MM.1S (cell line): ENCODE measurements around the gene DCUN1D3.

Source experiments
- DNase-seq: peaks from one replicate; pipeline ENCODE4 v3.0.0-alpha.2; 2015
- H2AFZ ChIP-seq: fragments of 300-600 bp; sonication (generic); 2 replicates; pipeline ENCODE4 v1.6.0; 2016; ENCODE audit warnings: antibody characterized with exemption, low read length
- H3F3A ChIP-seq: fragments of 300-600 bp; sonication (generic); 2 replicates; pipeline ENCODE4 v1.6.1; 2016; ENCODE audit warnings: mild to moderate bottlenecking, antibody characterized with exemption, low read length, moderate library complexity, mixed read lengths; ENCODE audit not compliant: insufficient read depth
- H3K27ac ChIP-seq: fragments of 300-600 bp; sonication (generic); 2 replicates; pipeline ENCODE4 v1.5.1; 2016; ENCODE audit warnings: mild to moderate bottlenecking, low read length
- H3K27me3 ChIP-seq: fragments of 300-600 bp; sonication (generic); replicated peaks from 2 replicates; pipeline ENCODE4 v1.6.0; 2016; ENCODE audit warnings: low read length; ENCODE audit not compliant: insufficient read depth
- H3K36me3 ChIP-seq: fragments of 300-600 bp; sonication (generic); replicated peaks from 2 replicates; pipeline ENCODE4 v1.6.1; 2016; ENCODE audit warnings: mild to moderate bottlenecking, low read length, mixed read lengths; ENCODE audit not compliant: insufficient read depth
- H3K4me1 ChIP-seq: fragments of 300-600 bp; sonication (generic); 2 replicates; pipeline ENCODE4 v1.6.1; 2016; ENCODE audit warnings: low read length, mixed read lengths
- H3K4me2 ChIP-seq: fragments of 300-600 bp; sonication (generic); 2 replicates; pipeline ENCODE4 v1.6.0; 2016; ENCODE audit warnings: low read depth, low read length
- H3K4me3 ChIP-seq: fragments of 300-600 bp; sonication (generic); 2 replicates; pipeline ENCODE4 v1.5.1; 2016; ENCODE audit warnings: low read length, mixed read lengths
- H3K79me2 ChIP-seq: fragments of 300-600 bp; sonication (generic); 2 replicates; pipeline ENCODE4 v1.6.1; 2016; ENCODE audit warnings: mixed run types, low read length, mixed read lengths
- H3K9ac ChIP-seq: fragments of 300-600 bp; sonication (generic); 2 replicates; pipeline ENCODE4 v1.6.1; 2016; ENCODE audit warnings: low read length, mixed read lengths
- H3K9me2 ChIP-seq: fragments of 300-600 bp; sonication (generic); replicated peaks from 2 replicates; pipeline ENCODE4 v1.6.1; 2016; ENCODE audit warnings: mild to moderate bottlenecking, low read length, mixed read lengths; ENCODE audit not compliant: insufficient read depth
- H3K9me3 ChIP-seq: fragments of 300-600 bp; sonication (generic); replicated peaks from 2 replicates; pipeline ENCODE4 v1.6.1; 2016; ENCODE audit warnings: mild to moderate bottlenecking, low read length, mixed read lengths; ENCODE audit not compliant: insufficient read depth
- H4K20me1 ChIP-seq: fragments of 300-600 bp; sonication (generic); 2 replicates; pipeline ENCODE4 v1.6.1; 2016; ENCODE audit warnings: mild to moderate bottlenecking, low read length, moderate library complexity, mixed read lengths; ENCODE audit not compliant: insufficient read depth
- EZH2 ChIP-seq: fragments of 300-600 bp; sonication (generic); optimal IDR thresholded peaks from 2 replicates; pipeline ENCODE3; 2017; ENCODE audit warnings: low read depth, mild to moderate bottlenecking, antibody characterized with exemption, low read length, mixed read lengths
- EZH2phosphoT487 ChIP-seq: fragments of 300-600 bp; sonication (generic); IDR thresholded peaks from 2 replicates; pipeline ENCODE4 v1.6.1; 2018; ENCODE audit warnings: antibody characterized with exemption, low read length
- TF ChIP-seq, protein P1 (sequence below): fragments of 300-600 bp; sonication (generic); IDR thresholded peaks from 2 replicates; pipeline ENCODE4 v1.5.1; 2016; ENCODE audit warnings: antibody characterized with exemption, low read length, mixed read lengths

Gene DCUN1D3

DNA sequence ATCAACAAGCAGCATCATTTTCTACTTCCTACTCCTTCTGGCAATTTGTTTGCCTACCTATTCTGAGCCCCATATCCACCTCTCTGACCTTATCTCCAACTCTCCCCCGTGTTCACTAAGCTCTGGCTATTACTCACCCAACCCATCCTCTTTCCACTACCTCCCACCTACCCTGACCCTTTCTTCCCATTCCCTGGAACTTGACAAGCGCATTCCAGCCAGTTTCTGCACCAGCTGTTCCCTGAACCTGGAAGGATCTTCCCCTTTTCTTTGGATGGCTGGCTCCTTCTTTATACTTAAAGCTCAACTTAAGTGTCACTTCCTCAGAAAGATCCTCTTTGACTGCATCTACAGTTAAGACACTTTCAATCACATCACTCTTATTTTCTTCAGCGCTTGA lies 2.2 kb downstream of the DCUN1D3 start:
- DNase-seq, result no peak
- H3K36me3 ChIP-seq, result no peaks in the 10 kb centered on the region
- no peaks in the 10 kb centered on the region for H3K9me3 ChIP-seq
- peaks cover 49% of the 10 kb centered on the region for H3K79me2 ChIP-seq
- no peak for TF ChIP-seq EZH2
- TF ChIP-seq EZH2phosphoT487, result no peak
- TF ChIP-seq, protein P1, sequence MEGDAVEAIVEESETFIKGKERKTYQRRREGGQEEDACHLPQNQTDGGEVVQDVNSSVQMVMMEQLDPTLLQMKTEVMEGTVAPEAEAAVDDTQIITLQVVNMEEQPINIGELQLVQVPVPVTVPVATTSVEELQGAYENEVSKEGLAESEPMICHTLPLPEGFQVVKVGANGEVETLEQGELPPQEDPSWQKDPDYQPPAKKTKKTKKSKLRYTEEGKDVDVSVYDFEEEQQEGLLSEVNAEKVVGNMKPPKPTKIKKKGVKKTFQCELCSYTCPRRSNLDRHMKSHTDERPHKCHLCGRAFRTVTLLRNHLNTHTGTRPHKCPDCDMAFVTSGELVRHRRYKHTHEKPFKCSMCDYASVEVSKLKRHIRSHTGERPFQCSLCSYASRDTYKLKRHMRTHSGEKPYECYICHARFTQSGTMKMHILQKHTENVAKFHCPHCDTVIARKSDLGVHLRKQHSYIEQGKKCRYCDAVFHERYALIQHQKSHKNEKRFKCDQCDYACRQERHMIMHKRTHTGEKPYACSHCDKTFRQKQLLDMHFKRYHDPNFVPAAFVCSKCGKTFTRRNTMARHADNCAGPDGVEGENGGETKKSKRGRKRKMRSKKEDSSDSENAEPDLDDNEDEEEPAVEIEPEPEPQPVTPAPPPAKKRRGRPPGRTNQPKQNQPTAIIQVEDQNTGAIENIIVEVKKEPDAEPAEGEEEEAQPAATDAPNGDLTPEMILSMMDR, result no peak
- H3K4me1 ChIP-seq, result peaks cover 8% of the 10 kb centered on the region
- H3K9me2 ChIP-seq, result no peaks in the 10 kb centered on the region
- no peaks in the 10 kb centered on the region for H3K27me3 ChIP-seq
- no peaks in the 10 kb centered on the region for H4K20me1 ChIP-seq
- H3K27ac ChIP-seq, result no peak overlapping the region
- H3K4me2 ChIP-seq, result no peak overlapping the region
- no peak overlapping the region for H2AFZ ChIP-seq
- H3K4me3 ChIP-seq, result no peak overlapping the region
- H3F3A ChIP-seq, result no peaks in the 10 kb centered on the region
- no peak overlapping the region for H3K9ac ChIP-seq

DNA sequence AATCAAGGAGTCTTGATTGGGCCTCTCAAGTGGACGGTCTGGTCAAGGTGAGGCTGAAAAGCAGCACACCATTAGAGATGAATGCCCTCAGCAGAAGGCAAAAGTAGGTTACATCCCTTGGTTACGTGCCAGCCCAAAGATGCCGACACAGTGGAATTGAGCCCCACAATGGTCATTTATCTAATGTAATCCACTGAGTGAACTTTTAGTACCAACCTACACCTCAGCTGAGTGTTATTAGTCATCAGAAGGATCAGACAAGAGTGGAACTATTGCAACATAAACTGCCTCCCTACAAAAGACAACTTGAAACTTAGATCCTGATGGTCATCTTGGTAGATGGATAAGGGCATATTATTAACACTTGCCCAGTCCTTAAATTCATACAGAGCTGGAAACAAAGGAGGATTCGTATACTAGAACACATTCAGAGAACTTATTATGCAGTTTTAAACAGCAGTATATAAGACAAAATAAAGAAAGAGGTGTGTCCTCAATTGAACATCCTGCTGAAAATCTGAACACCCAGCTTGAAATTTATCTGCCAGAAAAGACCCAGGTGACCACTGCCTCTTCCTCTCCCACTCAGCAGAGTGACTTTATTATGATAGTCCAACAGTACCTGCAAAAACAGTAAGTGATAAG lies 2.8 kb downstream of the DCUN1D3 start:
- no peak for DNase-seq
- peaks cover 2% of the 10 kb centered on the region; the same call in 1 of the 2 replicates for H3K4me1 ChIP-seq

GRCh38 chr16:20894388-20894787 lies 5.8 kb downstream of the DCUN1D3 start:
- Histone ChIP-seq H3K9me2 (no peaks in the 10 kb centered on the region), H3K27ac (no peak overlapping the region), H3K9ac (no peak overlapping the region), H2AFZ (no peak overlapping the region), H3K9me3 (no peaks in the 10 kb centered on the region), H3K79me2 (peaks cover 22% of the 10 kb centered on the region), H4K20me1 (no peaks in the 10 kb centered on the region), H3F3A (no peaks in the 10 kb centered on the region), H3K4me1 (no peaks in the 10 kb centered on the region), H3K4me3 (no peak overlapping the region), H3K4me2 (no peak overlapping the region), H3K27me3 (no peaks in the 10 kb centered on the region), H3K36me3 (no peaks in the 10 kb centered on the region)
- no peak for DNase-seq
- TF ChIP-seq, protein P1, result no peak
- no peak for TF ChIP-seq EZH2

More for the DNA sequence above, 2.8 kb downstream of the DCUN1D3 start:
- H3K9ac ChIP-seq, result no peak overlapping the region
- H3K4me2 ChIP-seq, result no peak overlapping the region
- no peaks in the 10 kb centered on the region for H3K36me3 ChIP-seq
- H4K20me1 ChIP-seq, result no peaks in the 10 kb centered on the region
- no peaks in the 10 kb centered on the region for H3K9me2 ChIP-seq
- H3K27ac ChIP-seq, result no peak overlapping the region
- no peak overlapping the region for H3K4me3 ChIP-seq
- no peak overlapping the region for H2AFZ ChIP-seq
- TF ChIP-seq, protein P1, result no peak
- H3K27me3 ChIP-seq, result no peaks in the 10 kb centered on the region
- peaks cover 44% of the 10 kb centered on the region for H3K79me2 ChIP-seq
- H3F3A ChIP-seq, result no peaks in the 10 kb centered on the region
- H3K9me3 ChIP-seq, result no peaks in the 10 kb centered on the region
